Pancreas (tissue), 10 donors: ENCODE measurements around the gene BCAS3. TPM values are rescaled to one million over a fixed set of nuclear protein-coding genes. Genes with fewer than 3 reads are reported as not detected.

ENCODE experiments used
- ATAC-seq, 4 donors: fragments of 200-7000 bp; cut with Tn5 transposase; one replicate each; pipeline versions ENCODE4 v1.8.0 to v1.9.1; 2020; ENCODE audit warnings: mild to moderate bottlenecking in 4 of 4, moderate library complexity in 4 of 4
- DNase-seq, 6 donors: peaks; one replicate each; pipeline ENCODE4 v3.0.0-alpha.2; 2020
- FAIRE-seq: peaks from 2 replicates; lab custom pipeline; 2012; peaks lifted over from hg19 to GRCh38; lab: Jason Lieb, UNC
- H3K27ac ChIP-seq, 4 donors: fragments of 200-600 bp; sonication (generic); 1 replicate in 3 of 4; 2 replicates in 1 of 4; pipeline versions ENCODE4 v1.5.0 to v1.8.0; 2020
- H3K27me3 ChIP-seq, 4 donors: fragments of 200-600 bp; one replicate each; pipeline ENCODE4 v1.8.0; 2021
- H3K36me3 ChIP-seq, 3 donors: fragments of 200-600 bp; sonication (generic) in 1 of 3; one replicate each; pipeline versions ENCODE4 v1.5.0 to v1.8.0; 2020 to 2021
- H3K4me1 ChIP-seq, 3 donors: fragments of 200-600 bp; one replicate each; pipeline ENCODE4 v1.8.0; 2021
- H3K4me3 ChIP-seq, 4 donors: fragments of 200-600 bp; sonication (generic) in 2 of 4; one replicate each; pipeline versions ENCODE4 v1.5.0 to v1.8.0; 2020 to 2021
- H3K9me3 ChIP-seq, 4 donors: fragments of 200-600 bp; one replicate each; pipeline ENCODE4 v1.8.0; 2021
- CTCF ChIP-seq, 4 donors: fragments of 200-600 bp; sonication (generic) in 3 of 4; IDR thresholded peaks; one replicate each; pipeline versions ENCODE4 v1.5.0 to v1.8.0; 2021; ENCODE audit warnings: antibody characterized with exemption in 4 of 4
- WGBS, 2 donors: extraction: QIAGEN DNeasy Blood & Tissue Kit; methylation state at CpG; one replicate each; pipeline ENCODE4 v1.1.7; 2013; 5-methylcytosine and 5-hydroxymethylcytosine counted together
- intact Hi-C, 3 donors: fragments of 100-400 bp; cut with DNase I; formaldehyde crosslinking; loops; one replicate each; pipeline versions ENCODE4 v1.11.1 to v1.14.2; 2022
- polyA plus RNA-seq, 2 donors: library from polyadenylated mRNA; stranded (reverse); fragments of 200-250 nt; gene quantifications; one replicate each; pipeline ENCODE4 v1.2.3, GENCODE V29; 2013
- total RNA-seq, 6 donors: library from RNA; stranded (reverse); fragmentation: NEBNext Ultra II Directional in 4 of 6; extraction: Animal tissue kit (Norgen Biotek cat#: 25700) in 4 of 6; gene quantifications; one replicate each; pipeline versions ENCODE4 v1.2.1 to v1.2.4, GENCODE V29; 2021 to 2023
- donor health status: healthy with polysubstance abuse.
- donor health status: DM: no; HTN: no; CAD: no; lungs with moderate emphysema.
- donor health status: DM: no; HTN: no; CAD: no.
- donor health status: control.
- donor health status: control.
- donor health status: Bipolar disorder and iron deficiency.
- donor health status: DM: yes; HTN: yes; CAD: no.
- donor health status: DM: no; HTN: no; CAD: no.
- donor health status: DM: no; HTN: no; CAD: no.
- donor health status: DM: yes; HTN: yes; CAD: no.

Gene BCAS3
- total and polyA plus RNA-seq, 8 donors = 4.6 to 27.7 (median 13.2) TPM

GRCh38 chr17:61423967-61424649 lies 746.5 kb downstream of the BCAS3 start:
- FAIRE-seq (no peak), DNase-seq (no peak), ATAC-seq (no peak)
- intact Hi-C loops = no loop called here
- WGBS, 2 donors = 75 to 84% methylated on average over 10 of the region's 10 CpGs
- H3K36me3 ChIP-seq = no peaks in the 10 kb centered on the region
- H3K4me3 ChIP-seq = no peak overlapping the region
- no peaks in the 10 kb centered on the region for H3K9me3 ChIP-seq
- TF ChIP-seq CTCF (IDR thresholded peaks at IDR 0.05) = no peak
- H3K27ac ChIP-seq = no peak overlapping the region
- H3K27me3 ChIP-seq = no peaks in the 10 kb centered on the region
- H3K4me1 ChIP-seq = no peaks in the 10 kb centered on the region

GRCh38 chr17:61425682-61426481 lies 748.2 kb downstream of the BCAS3 start:
- WGBS, 2 donors = 55 to 58% methylated on average over 11 of the region's 11 CpGs
- intact Hi-C loops = no loop called here

GRCh38 chr17:61426482-61427304 lies 749.0 kb downstream of the BCAS3 start:
- H3K4me3 ChIP-seq = no peak overlapping the region
- 73 to 85% methylated on average over 10 of the region's 10 CpGs for WGBS, 2 donors
- no peak for TF ChIP-seq CTCF (IDR thresholded peaks at IDR 0.05)
- H3K27ac ChIP-seq = no peak overlapping the region
- DNase-seq (no peak), ATAC-seq (no peak), FAIRE-seq (no peak)
- no peaks in the 10 kb centered on the region for H3K9me3 ChIP-seq
- H3K4me1 ChIP-seq = no peaks in the 10 kb centered on the region
- no peaks in the 10 kb centered on the region for H3K27me3 ChIP-seq
- intact Hi-C loops = no loop called here
- no peaks in the 10 kb centered on the region for H3K36me3 ChIP-seq

More at GRCh38 chr17:61425682-61426481, 748.2 kb downstream of the BCAS3 start:
- H3K4me1 ChIP-seq = no peaks in the 10 kb centered on the region
- no peak for ATAC-seq
- no peak for FAIRE-seq
- no peak overlapping the region for H3K27ac ChIP-seq
- H3K27me3 ChIP-seq = no peaks in the 10 kb centered on the region
- no peak for TF ChIP-seq CTCF (IDR thresholded peaks at IDR 0.05)
- no peak for DNase-seq
- H3K4me3 ChIP-seq = no peak overlapping the region
- no peaks in the 10 kb centered on the region for H3K9me3 ChIP-seq
- no peaks in the 10 kb centered on the region for H3K36me3 ChIP-seq

GRCh38 chr17:61427567-61427966 lies 749.9 kb downstream of the BCAS3 start:
- DNase-seq (no peak), ATAC-seq (no peak), FAIRE-seq (no peak)
- H3K27me3 ChIP-seq = no peaks in the 10 kb centered on the region
- TF ChIP-seq CTCF (IDR thresholded peaks at IDR 0.05) = no peak
- H3K27ac ChIP-seq = no peak overlapping the region
- intact Hi-C loops = no loop called here
- no peak overlapping the region for H3K4me3 ChIP-seq
- no peaks in the 10 kb centered on the region for H3K9me3 ChIP-seq
- H3K36me3 ChIP-seq = no peaks in the 10 kb centered on the region
- no peaks in the 10 kb centered on the region for H3K4me1 ChIP-seq
